WERI-Rb-1 (cell line): ENCODE data around the gene ZNF483.
"Not testable (repeated sequence)": the region's sequence is repeated elsewhere in the genome, so short reads cannot be mapped to it uniquely, and the experiment has no call there.

Source experiments
- DNase-seq: peaks from one replicate; pipeline ENCODE4 v3.0.0-alpha.2; 2020
- H3K27ac ChIP-seq: fragments of 250-450 bp; sonication (Bioruptor Pico); 2 replicates; pipeline ENCODE4 v1.5.1; 2020; ENCODE audit warnings: mild to moderate bottlenecking, moderate library complexity
- H3K27me3 ChIP-seq: fragments of 250-450 bp; sonication (Bioruptor Pico); 2 replicates; pipeline ENCODE4 v1.5.1; 2021; ENCODE audit warnings: mild to moderate bottlenecking, low read depth, moderate library complexity; ENCODE audit not compliant: insufficient read depth, severe bottlenecking
- H3K36me3 ChIP-seq: fragments of 250-450 bp; sonication (Bioruptor Pico); 2 replicates; pipeline ENCODE4 v1.5.1; 2020; ENCODE audit warnings: mild to moderate bottlenecking, moderate library complexity
- H3K4me3 ChIP-seq: 2 replicates; pipeline ENCODE4 v1.5.1; 2011; ENCODE audit warnings: low read depth, mild to moderate bottlenecking, control low read depth, low read length
- H3K9me3 ChIP-seq: fragments of 250-450 bp; sonication (Bioruptor Pico); 2 replicates; pipeline ENCODE4 v1.5.1; 2021; ENCODE audit warnings: mild to moderate bottlenecking, moderate library complexity; ENCODE audit not compliant: severe bottlenecking
- TF ChIP-seq, protein P1 (sequence below): IDR thresholded peaks from 2 replicates; pipeline ENCODE4 v1.5.1; 2011; ENCODE audit warnings: low read depth, mild to moderate bottlenecking, control low read depth, inconsistent platforms, low read length

Gene ZNF483

GRCh38 chr9:111483439-111483857, 41.5 kb upstream of the ZNF483 start:
- Histone ChIP-seq H3K36me3 (no peaks in the 10 kb centered on the region), H3K27ac (peak overlapping the region; percentile 94), H3K27me3 (no peaks in the 10 kb centered on the region), H3K9me3 (no peaks in the 10 kb centered on the region), H3K4me3 (peak overlapping the region; percentile 90)
- peak; percentile 68 for DNase-seq
- TF ChIP-seq, protein P1, sequence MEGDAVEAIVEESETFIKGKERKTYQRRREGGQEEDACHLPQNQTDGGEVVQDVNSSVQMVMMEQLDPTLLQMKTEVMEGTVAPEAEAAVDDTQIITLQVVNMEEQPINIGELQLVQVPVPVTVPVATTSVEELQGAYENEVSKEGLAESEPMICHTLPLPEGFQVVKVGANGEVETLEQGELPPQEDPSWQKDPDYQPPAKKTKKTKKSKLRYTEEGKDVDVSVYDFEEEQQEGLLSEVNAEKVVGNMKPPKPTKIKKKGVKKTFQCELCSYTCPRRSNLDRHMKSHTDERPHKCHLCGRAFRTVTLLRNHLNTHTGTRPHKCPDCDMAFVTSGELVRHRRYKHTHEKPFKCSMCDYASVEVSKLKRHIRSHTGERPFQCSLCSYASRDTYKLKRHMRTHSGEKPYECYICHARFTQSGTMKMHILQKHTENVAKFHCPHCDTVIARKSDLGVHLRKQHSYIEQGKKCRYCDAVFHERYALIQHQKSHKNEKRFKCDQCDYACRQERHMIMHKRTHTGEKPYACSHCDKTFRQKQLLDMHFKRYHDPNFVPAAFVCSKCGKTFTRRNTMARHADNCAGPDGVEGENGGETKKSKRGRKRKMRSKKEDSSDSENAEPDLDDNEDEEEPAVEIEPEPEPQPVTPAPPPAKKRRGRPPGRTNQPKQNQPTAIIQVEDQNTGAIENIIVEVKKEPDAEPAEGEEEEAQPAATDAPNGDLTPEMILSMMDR = no peak

DNA sequence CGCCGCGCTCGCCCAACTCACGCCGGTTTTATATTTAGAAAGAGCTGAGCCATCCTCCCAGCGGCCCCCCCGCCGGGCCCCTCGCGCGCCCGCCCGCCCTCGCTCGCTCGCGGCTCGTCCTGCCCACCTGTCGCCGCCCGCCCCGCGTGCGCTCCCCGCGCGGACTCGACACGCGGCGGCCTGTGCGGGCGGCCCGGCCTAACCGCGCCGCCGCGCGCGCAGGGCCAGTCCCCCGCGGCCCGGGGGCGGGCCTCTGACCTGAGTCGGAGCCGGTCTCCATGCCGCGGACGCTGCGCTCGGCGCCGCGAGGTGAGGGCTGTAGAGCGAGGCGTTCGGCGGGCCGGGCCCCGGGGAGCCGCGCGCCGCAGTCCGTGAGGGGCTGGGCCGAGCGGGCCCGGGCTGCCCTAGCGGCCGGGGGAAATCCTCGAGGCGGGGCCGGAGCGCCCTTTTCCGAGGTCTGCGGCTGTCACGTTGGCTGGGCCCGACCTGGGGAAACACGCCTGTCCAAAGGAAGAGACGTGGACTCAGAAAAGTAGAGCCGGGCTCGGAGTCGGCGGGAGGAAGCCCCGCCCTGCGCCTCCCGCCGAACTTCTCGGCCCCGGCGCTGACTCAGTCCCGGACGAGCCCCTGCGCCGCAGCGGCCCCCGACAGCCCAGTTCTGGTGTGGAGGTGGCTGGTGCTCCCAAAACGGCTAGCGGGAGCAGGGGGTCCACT, 41.0 kb upstream of the ZNF483 start, which contains the start of gene ECPAS:
Gene ECPAS, minus strand, starts transcription at position 526 of the 714 bp plus-strand sequence. CDS start 11,465 bp downstream, outside the sequence.
- H3K4me3 ChIP-seq = peak within 1 kb of the TSS; percentile 90
- peak within 1 kb of the TSS; percentile 94 for H3K27ac ChIP-seq
- no peaks in the 10 kb centered on the region for H3K36me3 ChIP-seq
- no peaks in the 10 kb centered on the region for H3K27me3 ChIP-seq
- DNase-seq = peak; percentile 90
- no peaks in the 10 kb centered on the region for H3K9me3 ChIP-seq
- TF ChIP-seq, protein P1 = no peak

GRCh38 chr9:111484572-111484894, 40.4 kb upstream of the ZNF483 start:
- H3K9me3 ChIP-seq = no peaks in the 10 kb centered on the region
- no peaks in the 10 kb centered on the region for H3K36me3 ChIP-seq
- H3K27me3 ChIP-seq = no peaks in the 10 kb centered on the region
- TF ChIP-seq, protein P1 = no peak
- no peak for DNase-seq
- peak overlapping the region; percentile 94 for H3K27ac ChIP-seq
- H3K4me3 ChIP-seq = peak overlapping the region; percentile 90

DNA sequence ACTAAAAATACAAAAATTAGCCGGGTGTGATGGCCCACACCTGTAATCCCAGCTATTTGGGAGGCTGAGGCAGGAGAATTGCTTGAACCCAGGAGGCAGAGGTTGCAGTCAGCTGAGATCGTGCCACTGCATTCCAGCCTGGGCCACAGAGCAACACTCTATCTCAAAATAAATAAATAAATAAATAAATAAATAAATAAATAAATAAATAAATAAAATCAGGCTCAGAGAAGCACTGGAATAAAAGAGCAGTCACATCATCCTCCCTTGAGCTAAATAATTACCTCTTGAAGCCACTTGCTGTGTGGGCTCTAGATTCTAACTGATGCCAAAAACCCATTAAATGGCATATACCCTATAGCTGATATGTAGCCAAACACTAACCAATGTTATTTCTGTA, 27.8 kb upstream of the ZNF483 start:
- H3K36me3 ChIP-seq, H3K4me3 ChIP-seq, DNase-seq, H3K27me3 ChIP-seq, H3K27ac ChIP-seq, H3K9me3 ChIP-seq: not testable (repeated sequence)

DNA sequence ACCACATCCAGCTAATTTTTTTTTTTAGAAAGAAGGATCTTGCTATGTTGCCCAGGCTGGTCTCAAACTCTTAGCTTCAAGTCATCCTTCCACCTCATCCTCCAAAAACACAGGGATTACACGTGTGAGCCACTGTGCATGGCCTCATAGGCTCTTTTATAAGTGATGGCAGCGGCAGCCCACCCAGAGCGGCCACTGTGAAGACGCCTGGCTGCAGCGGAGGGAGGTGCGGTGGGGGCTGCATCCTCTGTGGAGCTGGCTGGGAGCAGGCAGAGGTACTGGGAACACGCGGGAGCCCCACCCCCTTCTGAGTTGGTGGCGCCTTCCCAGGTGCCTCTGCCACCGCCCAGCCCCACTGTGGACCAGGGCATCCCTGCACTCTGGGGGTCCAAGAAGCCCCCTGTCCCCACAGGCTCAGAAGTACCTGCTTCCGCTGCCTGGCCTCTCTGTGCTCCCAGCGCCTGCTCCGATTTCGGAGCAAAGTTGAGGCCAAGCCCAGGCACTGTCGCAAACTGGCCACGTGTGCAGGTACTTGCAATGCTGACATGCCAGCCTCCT, 23.9 kb upstream of the ZNF483 start:
- Histone ChIP-seq H3K9me3 (no peaks in the 10 kb centered on the region), H3K27ac (no peak overlapping the region), H3K27me3 (no peaks in the 10 kb centered on the region), H3K4me3 (no peak overlapping the region), H3K36me3 (no peaks in the 10 kb centered on the region)
- no peak for DNase-seq
- TF ChIP-seq, protein P1 = no peak

DNA sequence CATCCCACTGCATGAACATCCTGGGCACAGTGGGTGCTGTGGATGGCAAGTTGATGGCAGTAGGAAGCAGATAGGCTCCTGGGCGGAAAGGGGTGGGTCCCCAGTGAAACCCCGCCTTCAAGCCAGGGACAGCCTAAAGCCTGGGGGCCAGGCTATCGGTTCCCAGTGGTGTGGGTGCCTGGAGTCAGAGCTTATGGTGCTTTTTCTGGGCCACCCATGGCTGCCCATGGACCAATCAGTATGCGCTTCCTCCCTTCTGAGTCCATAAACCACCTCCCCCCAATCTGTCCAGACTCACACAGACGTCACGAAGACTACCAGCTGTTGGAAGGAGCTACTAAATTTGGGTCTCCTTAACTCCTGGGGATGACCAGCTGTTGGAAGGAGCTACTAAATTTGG, 23.3 kb upstream of the ZNF483 start:
- TF ChIP-seq, protein P1 = no peak
- no peaks in the 10 kb centered on the region for H3K9me3 ChIP-seq
- H3K4me3 ChIP-seq = no peak overlapping the region
- no peak overlapping the region for H3K27ac ChIP-seq
- no peaks in the 10 kb centered on the region for H3K27me3 ChIP-seq
- no peaks in the 10 kb centered on the region for H3K36me3 ChIP-seq
- DNase-seq = no peak
